ENCODE data around the gene ADD3.

Gene ADD3, protein sequence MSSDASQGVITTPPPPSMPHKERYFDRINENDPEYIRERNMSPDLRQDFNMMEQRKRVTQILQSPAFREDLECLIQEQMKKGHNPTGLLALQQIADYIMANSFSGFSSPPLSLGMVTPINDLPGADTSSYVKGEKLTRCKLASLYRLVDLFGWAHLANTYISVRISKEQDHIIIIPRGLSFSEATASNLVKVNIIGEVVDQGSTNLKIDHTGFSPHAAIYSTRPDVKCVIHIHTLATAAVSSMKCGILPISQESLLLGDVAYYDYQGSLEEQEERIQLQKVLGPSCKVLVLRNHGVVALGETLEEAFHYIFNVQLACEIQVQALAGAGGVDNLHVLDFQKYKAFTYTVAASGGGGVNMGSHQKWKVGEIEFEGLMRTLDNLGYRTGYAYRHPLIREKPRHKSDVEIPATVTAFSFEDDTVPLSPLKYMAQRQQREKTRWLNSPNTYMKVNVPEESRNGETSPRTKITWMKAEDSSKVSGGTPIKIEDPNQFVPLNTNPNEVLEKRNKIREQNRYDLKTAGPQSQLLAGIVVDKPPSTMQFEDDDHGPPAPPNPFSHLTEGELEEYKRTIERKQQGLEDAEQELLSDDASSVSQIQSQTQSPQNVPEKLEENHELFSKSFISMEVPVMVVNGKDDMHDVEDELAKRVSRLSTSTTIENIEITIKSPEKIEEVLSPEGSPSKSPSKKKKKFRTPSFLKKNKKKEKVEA

DNA sequence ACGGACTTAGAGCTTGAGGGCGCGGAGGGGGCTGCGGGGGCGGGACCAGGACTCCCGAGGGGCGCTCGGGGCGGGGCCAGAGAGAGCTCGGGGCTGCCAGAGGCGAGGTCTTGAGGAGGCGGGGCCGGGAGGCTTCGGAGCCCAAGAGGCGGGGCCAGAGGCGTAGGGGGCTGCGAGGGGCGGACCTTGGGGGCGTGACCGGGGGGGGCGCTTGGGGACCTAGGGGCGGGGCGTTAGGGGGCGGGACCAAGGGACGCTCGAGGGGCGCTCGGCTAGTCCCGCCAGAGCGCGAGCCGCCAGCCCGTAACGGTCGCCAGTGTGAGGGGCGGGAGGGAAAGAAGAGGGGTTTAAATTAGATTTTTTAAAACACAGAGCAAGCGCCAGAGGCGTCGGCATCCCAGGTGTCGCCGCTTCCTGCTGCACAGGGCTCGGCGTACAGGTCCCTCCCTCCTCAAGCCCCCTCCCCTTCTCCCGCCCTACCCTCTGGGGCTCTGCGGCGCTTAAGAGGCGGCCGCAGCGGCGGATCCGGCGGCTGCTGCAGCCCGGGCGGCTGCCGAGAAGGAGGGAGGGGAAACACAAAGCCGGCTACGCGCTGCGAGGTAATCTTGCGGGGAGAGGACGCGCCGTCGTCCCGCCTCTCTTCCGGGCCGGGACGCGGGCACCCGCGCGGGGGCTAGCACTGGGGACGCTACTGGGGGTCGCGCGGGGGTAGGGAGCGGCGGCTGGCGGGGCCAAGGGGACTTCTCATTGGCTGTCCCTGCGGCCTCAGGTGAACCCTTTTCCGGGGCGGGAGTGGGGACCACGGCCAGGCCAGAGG is at the start of gene ADD3:
Gene ADD3 (plus strand): TSS at position 284 of the 817 bp plus-strand sequence. CDS start 92,670 bp downstream, outside the sequence.
- peaks cover 45% of the 10 kb centered on the region for H3K79me2 ChIP-seq (ENCODE audit: insufficient read depth, low read length)
- H3K9me3 ChIP-seq (ENCODE audit: insufficient read depth, low read length, severe bottlenecking): no peaks in the 10 kb centered on the region
- peaks cover 48% of the 10 kb centered on the region for H3K4me1 ChIP-seq (ENCODE audit: insufficient read depth, low read length)
- no peaks in the 10 kb centered on the region for H3K36me3 ChIP-seq (ENCODE audit: insufficient read depth, low read length)
- peak within 1 kb of the TSS; percentile 76 for H3K4me2 ChIP-seq (ENCODE audit: insufficient read depth, low read length)
- DNase-seq: peak; percentile 96
- peak; percentile 79 for ATAC-seq (ENCODE audit: insufficient read depth, low read depth)
- H4K20me1 ChIP-seq (ENCODE audit: insufficient read depth, low read length): peaks cover 37% of the 10 kb centered on the region; the same call in 1 of the 2 replicates
- H3K27me3 ChIP-seq (ENCODE audit: insufficient read depth, low read length, poor library complexity): peaks cover 3% of the 10 kb centered on the region
- H2AFZ ChIP-seq (ENCODE audit: low read depth, low read length): peak within 1 kb of the TSS; percentile 92
- peak within 1 kb of the TSS; percentile 96 for H3K9ac ChIP-seq (ENCODE audit: low read depth, low read length)
- TF ChIP-seq, protein P1, sequence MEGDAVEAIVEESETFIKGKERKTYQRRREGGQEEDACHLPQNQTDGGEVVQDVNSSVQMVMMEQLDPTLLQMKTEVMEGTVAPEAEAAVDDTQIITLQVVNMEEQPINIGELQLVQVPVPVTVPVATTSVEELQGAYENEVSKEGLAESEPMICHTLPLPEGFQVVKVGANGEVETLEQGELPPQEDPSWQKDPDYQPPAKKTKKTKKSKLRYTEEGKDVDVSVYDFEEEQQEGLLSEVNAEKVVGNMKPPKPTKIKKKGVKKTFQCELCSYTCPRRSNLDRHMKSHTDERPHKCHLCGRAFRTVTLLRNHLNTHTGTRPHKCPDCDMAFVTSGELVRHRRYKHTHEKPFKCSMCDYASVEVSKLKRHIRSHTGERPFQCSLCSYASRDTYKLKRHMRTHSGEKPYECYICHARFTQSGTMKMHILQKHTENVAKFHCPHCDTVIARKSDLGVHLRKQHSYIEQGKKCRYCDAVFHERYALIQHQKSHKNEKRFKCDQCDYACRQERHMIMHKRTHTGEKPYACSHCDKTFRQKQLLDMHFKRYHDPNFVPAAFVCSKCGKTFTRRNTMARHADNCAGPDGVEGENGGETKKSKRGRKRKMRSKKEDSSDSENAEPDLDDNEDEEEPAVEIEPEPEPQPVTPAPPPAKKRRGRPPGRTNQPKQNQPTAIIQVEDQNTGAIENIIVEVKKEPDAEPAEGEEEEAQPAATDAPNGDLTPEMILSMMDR (IDR thresholded peaks at IDR 0.05; ENCODE audit: borderline replicate concordance, extremely low read depth, low read length, poor library complexity, severe bottlenecking): peak; percentile 3
- TF ChIP-seq EZH2 (IDR thresholded peaks at IDR 0.05; ENCODE audit: borderline replicate concordance, low read depth, low read length, severe bottlenecking): no peak
- H3K27ac ChIP-seq (ENCODE audit: low read length): peak within 1 kb of the TSS; percentile 87
- peak within 1 kb of the TSS; percentile 73 to 86 for H3K4me3 ChIP-seq (ENCODE audit: low read depth in 1 of 2, low read length in 2 of 2)

DNA sequence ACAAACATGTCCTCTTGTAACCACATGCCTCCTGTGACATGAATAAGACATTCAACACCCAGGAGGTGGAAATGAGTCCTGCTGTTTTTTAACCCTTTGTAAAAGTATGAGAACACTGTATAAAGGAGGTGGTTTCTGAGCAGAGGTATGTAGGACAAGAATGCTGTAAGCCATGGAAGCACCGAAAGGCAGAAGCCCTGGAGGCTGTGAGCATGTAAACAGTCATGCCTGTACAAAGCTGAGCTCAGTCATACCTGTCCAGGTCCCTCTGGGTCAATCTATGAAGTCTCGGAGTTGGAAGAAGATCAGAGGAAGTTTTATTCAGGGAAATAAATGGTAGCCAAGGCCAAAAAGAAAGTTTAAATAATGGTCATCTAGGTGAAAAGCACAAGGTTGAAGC is 49.7 kb upstream of the ADD3 start:
- Histone ChIP-seq H4K20me1 (ENCODE audit: insufficient read depth, low read length) (no peaks in the 10 kb centered on the region), H3K36me3 (ENCODE audit: insufficient read depth, low read length) (no peaks in the 10 kb centered on the region), H3K27me3 (ENCODE audit: insufficient read depth, low read length, poor library complexity) (peaks cover 6% of the 10 kb centered on the region), H3K27ac (ENCODE audit: low read length) (no peak overlapping the region), H3K9ac (ENCODE audit: low read depth, low read length) (no peak overlapping the region), H3K4me3 (ENCODE audit: low read depth in 1 of 2, low read length in 2 of 2) (no peak overlapping the region), H3K4me2 (ENCODE audit: insufficient read depth, low read length) (no peak overlapping the region), H3K4me1 (ENCODE audit: insufficient read depth, low read length) (no peaks in the 10 kb centered on the region), H3K79me2 (ENCODE audit: insufficient read depth, low read length) (no peaks in the 10 kb centered on the region), H3K9me3 (ENCODE audit: insufficient read depth, low read length, severe bottlenecking) (no peaks in the 10 kb centered on the region), H2AFZ (ENCODE audit: low read depth, low read length) (no peak overlapping the region)
- TF ChIP-seq EZH2 (IDR thresholded peaks at IDR 0.05; ENCODE audit: borderline replicate concordance, low read depth, low read length, severe bottlenecking): no peak
- TF ChIP-seq, protein P1 (IDR thresholded peaks at IDR 0.05; ENCODE audit: borderline replicate concordance, extremely low read depth, low read length, poor library complexity, severe bottlenecking): no peak
- no peak for DNase-seq
- no peak for ATAC-seq (ENCODE audit: insufficient read depth, low read depth)

DNA sequence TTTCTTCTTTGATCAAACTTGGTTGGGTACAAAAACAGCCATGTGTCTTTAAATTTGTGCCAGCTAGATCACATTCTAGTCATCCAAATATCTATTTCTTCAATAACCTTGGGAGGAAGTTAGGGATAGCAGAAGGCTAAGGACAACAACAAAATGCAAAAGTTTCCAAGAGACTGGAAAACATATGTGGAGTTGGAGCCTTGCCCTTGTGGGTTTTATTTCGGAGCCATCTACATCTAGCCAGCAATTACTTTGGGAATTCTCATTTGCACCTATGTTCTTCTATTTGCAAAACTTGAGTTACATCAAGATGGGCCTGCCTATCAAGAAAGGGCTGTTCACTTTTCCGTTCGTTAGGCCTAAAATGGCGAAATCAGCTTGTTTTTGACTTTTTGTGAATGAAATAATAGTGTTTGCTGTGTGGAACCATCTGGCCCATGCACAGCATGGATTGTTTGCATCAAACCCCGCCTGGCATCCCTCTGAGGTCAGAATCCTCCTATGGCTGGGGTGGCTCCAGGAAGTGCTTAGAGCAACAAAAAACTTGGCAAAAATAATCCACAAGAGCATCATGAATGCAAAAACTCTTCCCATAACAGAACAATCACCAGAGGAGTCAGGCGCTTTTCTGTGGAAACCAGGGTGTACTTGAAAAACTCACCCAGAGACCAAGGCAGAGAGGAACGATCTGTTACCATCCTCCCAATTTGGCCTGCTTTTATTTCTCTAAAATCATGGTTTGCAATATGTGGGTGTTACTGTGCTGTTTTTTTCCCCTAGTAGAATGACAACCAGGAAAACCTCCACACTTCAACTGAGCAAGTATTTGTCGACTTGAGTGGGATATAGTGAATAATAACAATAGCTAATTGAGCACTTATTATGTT is 48.3 kb upstream of the ADD3 start:
- Histone ChIP-seq H3K79me2 (ENCODE audit: insufficient read depth, low read length) (no peaks in the 10 kb centered on the region), H3K4me2 (ENCODE audit: insufficient read depth, low read length) (no peak overlapping the region), H3K36me3 (ENCODE audit: insufficient read depth, low read length) (no peaks in the 10 kb centered on the region), H3K27ac (ENCODE audit: low read length) (no peak overlapping the region), H3K9me3 (ENCODE audit: insufficient read depth, low read length, severe bottlenecking) (no peaks in the 10 kb centered on the region), H3K27me3 (ENCODE audit: insufficient read depth, low read length, poor library complexity) (no peaks in the 10 kb centered on the region), H2AFZ (ENCODE audit: low read depth, low read length) (no peak overlapping the region), H3K4me1 (ENCODE audit: insufficient read depth, low read length) (no peaks in the 10 kb centered on the region), H3K4me3 (ENCODE audit: low read depth in 1 of 2, low read length in 2 of 2) (no peak overlapping the region), H3K9ac (ENCODE audit: low read depth, low read length) (no peak overlapping the region), H4K20me1 (ENCODE audit: insufficient read depth, low read length) (no peaks in the 10 kb centered on the region)
- no peak for DNase-seq
- ATAC-seq (ENCODE audit: insufficient read depth, low read depth): no peak
- TF ChIP-seq, protein P1 (IDR thresholded peaks at IDR 0.05; ENCODE audit: borderline replicate concordance, extremely low read depth, low read length, poor library complexity, severe bottlenecking): no peak
- TF ChIP-seq EZH2 (IDR thresholded peaks at IDR 0.05; ENCODE audit: borderline replicate concordance, low read depth, low read length, severe bottlenecking): no peak

Measured in DND-41 (cell line).